GM20000 (cell line): ENCODE results near the gene KRTAP5-1.

Source experiments
- DNase-seq: peaks from one replicate; pipeline ENCODE4 v3.0.0; 2012; ENCODE audit warnings: low spot score
- CTCF ChIP-seq: IDR thresholded peaks from 2 replicates; pipeline ENCODE4 v1.5.1; 2012; ENCODE audit warnings: mild to moderate bottlenecking, control low read depth; ENCODE audit errors: extremely low read depth, missing control alignments

The KRTAP5-1 gene

GRCh38 chr11:1559111-1559951 is 25.8 kb downstream of the KRTAP5-1 start:
- DNase-seq: no peak
- TF ChIP-seq CTCF: no peak

- no peak for TF ChIP-seq CTCF
- DNase-seq: no peak
Observed at GRCh38 chr11:1558775-1559110, 26.3 kb downstream of the KRTAP5-1 start.

GRCh38 chr11:1557904-1558774 is 26.9 kb downstream of the KRTAP5-1 start:
- DNase-seq: no peak
- TF ChIP-seq CTCF: no peak

- no peak for DNase-seq
Observed at GRCh38 chr11:1557051-1557884, 27.8 kb downstream of the KRTAP5-1 start.

GRCh38 chr11:1556278-1556902 is 28.7 kb downstream of the KRTAP5-1 start:
- no peak for DNase-seq
- TF ChIP-seq CTCF: no peak

More at GRCh38 chr11:1557051-1557884, 27.8 kb downstream of the KRTAP5-1 start:
- TF ChIP-seq CTCF: no peak

- no peak for TF ChIP-seq CTCF
- DNase-seq: no peak
Observed at GRCh38 chr11:1555713-1556153, 29.4 kb downstream of the KRTAP5-1 start.
